GM12872 (cell line): Measurements from ENCODE around the gene PDIA4.
A peak's percentile ranks its signal among the peaks of the same experiment; 100 is the strongest.

Experiments
- CTCF ChIP-seq: IDR thresholded peaks from 3 replicates; pipeline ENCODE4 v1.5.1; 2011; ENCODE audit warnings: low read depth, mild to moderate bottlenecking, low read length, moderate library complexity; ENCODE audit not compliant: insufficient read depth

Gene PDIA4

GRCh38 chr7:148967602-148968001, 60.7 kb downstream of the PDIA4 start:
- TF ChIP-seq CTCF, result no peak

GRCh38 chr7:148967032-148967372, 61.3 kb downstream of the PDIA4 start:
- no peak for TF ChIP-seq CTCF

GRCh38 chr7:148964483-148965267, 63.6 kb downstream of the PDIA4 start:
- TF ChIP-seq CTCF, result no peak

GRCh38 chr7:148963583-148964482, 64.5 kb downstream of the PDIA4 start:
- TF ChIP-seq CTCF, result no peak

- peak; percentile 81 for TF ChIP-seq CTCF
Observed at GRCh38 chr7:148962823-148963582, 65.3 kb downstream of the PDIA4 start.

GRCh38 chr7:148962440-148962822, 65.9 kb downstream of the PDIA4 start:
- TF ChIP-seq CTCF, result no peak

GRCh38 chr7:148959726-148960125, 68.6 kb downstream of the PDIA4 start:
- no peak for TF ChIP-seq CTCF
